ENCODE results near the gene KRTAP5-4. TPM values are rescaled to one million over a fixed set of nuclear protein-coding genes. Genes with fewer than 3 reads are reported as not detected.
"Not testable (repeated sequence)": the region's sequence is repeated elsewhere in the genome, so short reads cannot be mapped to it uniquely, and the experiment has no call there.

KRTAP5-4 gene
- total RNA-seq, 1 donor from 2014 or later = not detected

GRCh38 chr11:1586699-1587098 is 35.2 kb downstream of the KRTAP5-4 start:
- no peaks in the 10 kb centered on the region for H3K4me1 ChIP-seq
- TF ChIP-seq CTCF (IDR thresholded peaks at IDR 0.05) = no peak
- no peak for TF ChIP-seq POLR2AphosphoS5 (IDR thresholded peaks at IDR 0.05; ENCODE audit: insufficient read depth in 1 of 2, low read depth in 1 of 2)
- TF ChIP-seq POLR2A (IDR thresholded peaks at IDR 0.05) = no peak
- H3K9me3 ChIP-seq = no peaks in the 10 kb centered on the region
- intact Hi-C loops (cut with DNase I) = no loop called here
- H3K27ac ChIP-seq = no peak overlapping the region
- H3K4me3 ChIP-seq = no peak overlapping the region
- H3K27me3 ChIP-seq = no peaks in the 10 kb centered on the region
- DNase-seq (ENCODE audit: extremely low spot score in 2 of 2) = no peak
- H3K36me3 ChIP-seq = no peaks in the 10 kb centered on the region

GRCh38 chr11:1584661-1585370 is 37.1 kb downstream of the KRTAP5-4 start, which contains the start of gene KRTAP5-1:
TSS of gene KRTAP5-1 (minus strand) at chr11:1585283. CDS start at chr11:1585249, 34 bp downstream.
- DNase-seq (ENCODE audit: extremely low spot score in 2 of 2); H3K4me3 ChIP-seq; H3K9me3 ChIP-seq; intact Hi-C loops (cut with DNase I); H3K36me3 ChIP-seq; H3K27me3 ChIP-seq; H3K4me1 ChIP-seq; H3K27ac ChIP-seq: not testable (repeated sequence)

GRCh38 chr11:1582909-1583308 is 39.0 kb downstream of the KRTAP5-4 start:
- DNase-seq (ENCODE audit: extremely low spot score in 2 of 2); H3K9me3 ChIP-seq; H3K36me3 ChIP-seq; H3K27me3 ChIP-seq; intact Hi-C loops (cut with DNase I); H3K27ac ChIP-seq; H3K4me3 ChIP-seq; H3K4me1 ChIP-seq: not testable (repeated sequence)

GRCh38 chr11:1581976-1582375 is 40.0 kb downstream of the KRTAP5-4 start:
- TF ChIP-seq POLR2AphosphoS5 (IDR thresholded peaks at IDR 0.05; ENCODE audit: insufficient read depth in 1 of 2, low read depth in 1 of 2) (no peak), CTCF (IDR thresholded peaks at IDR 0.05) (no peak), POLR2A (IDR thresholded peaks at IDR 0.05) (no peak)

GRCh38 chr11:1576825-1577224 is 45.1 kb downstream of the KRTAP5-4 start:
- H3K9me3 ChIP-seq = no peaks in the 10 kb centered on the region
- intact Hi-C loops (cut with DNase I) = loop anchor here (10.0 kb wide), 1 partner anchor 372 kb away; no protein-coding TSS in a partner anchor
- no peaks in the 10 kb centered on the region for H3K27me3 ChIP-seq
- no peak for TF ChIP-seq CTCF (IDR thresholded peaks at IDR 0.05)
- no peak for TF ChIP-seq POLR2AphosphoS5 (IDR thresholded peaks at IDR 0.05; ENCODE audit: insufficient read depth in 1 of 2, low read depth in 1 of 2)
- TF ChIP-seq POLR2A (IDR thresholded peaks at IDR 0.05) = no peak
- H3K4me3 ChIP-seq = no peak overlapping the region
- no peaks in the 10 kb centered on the region for H3K36me3 ChIP-seq
- peaks cover 23% of the 10 kb centered on the region for H3K4me1 ChIP-seq
- DNase-seq (ENCODE audit: extremely low spot score in 2 of 2) = peak in 1 of 2 donors; percentile 77
- H3K27ac ChIP-seq = no peak overlapping the region

More at GRCh38 chr11:1581976-1582375, 40.0 kb downstream of the KRTAP5-4 start:
- Histone ChIP-seq H3K27me3 (no peaks in the 10 kb centered on the region), H3K4me1 (no peaks in the 10 kb centered on the region), H3K9me3 (no peaks in the 10 kb centered on the region), H3K27ac (no peak overlapping the region), H3K36me3 (no peaks in the 10 kb centered on the region), H3K4me3 (no peak overlapping the region)
- intact Hi-C loops (cut with DNase I) = no loop called here
- DNase-seq (ENCODE audit: extremely low spot score in 2 of 2) = no peak

GRCh38 chr11:1575756-1576155 is 46.2 kb downstream of the KRTAP5-4 start:
- not testable (repeated sequence) for H3K27me3 ChIP-seq; H3K9me3 ChIP-seq; DNase-seq (ENCODE audit: extremely low spot score in 2 of 2); H3K27ac ChIP-seq; H3K4me3 ChIP-seq; H3K36me3 ChIP-seq
- peaks cover 31% of the 10 kb centered on the region for H3K4me1 ChIP-seq
- intact Hi-C loops (cut with DNase I) = loop anchor here (2.0 to 10.0 kb wide), 2 partner anchors 29 to 371 kb away; no protein-coding TSS in a partner anchor
